Measurements from ENCODE around the gene TSHZ3.

Gene TSHZ3

DNA sequence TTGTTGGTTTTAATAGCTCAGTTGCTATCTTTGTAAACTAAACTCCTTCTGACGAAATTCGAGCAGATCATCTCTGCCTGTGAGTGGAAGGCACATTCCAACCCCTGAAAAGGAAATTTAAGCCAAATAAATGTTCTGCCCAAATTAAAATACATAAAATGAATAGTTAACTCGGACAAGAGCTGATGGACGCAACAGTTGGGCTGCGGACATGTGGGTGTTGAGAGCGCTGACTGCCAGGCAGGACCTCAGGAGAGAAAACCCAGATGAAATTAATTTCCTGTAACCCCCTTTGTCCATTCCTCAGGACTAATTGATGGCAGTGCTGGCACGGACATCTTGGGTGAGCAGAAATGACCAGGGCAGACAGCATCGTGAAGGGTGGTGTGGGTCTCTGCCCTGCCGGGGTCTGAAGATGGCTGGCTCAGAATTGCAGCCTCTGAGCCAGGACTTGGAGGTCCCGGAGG, 86.5 kb downstream of the TSHZ3 start:
- H3K4me3 ChIP-seq, result no peak overlapping the region
- H3K36me3 ChIP-seq, result no peaks in the 10 kb centered on the region
- no peak overlapping the region for H3K27ac ChIP-seq
- H3K9me3 ChIP-seq, result no peaks in the 10 kb centered on the region
- DNase-seq, result peak; percentile 20 to 47
- H3K4me1 ChIP-seq, result peaks cover 0 to 9% (median 3%) of the 10 kb centered on the region in 4 donors
- intact Hi-C loops (cut with DNase I; ENCODE audit: low total_unique reads), result no loop called here
- peaks cover 0 to 20% of the 10 kb centered on the region in 2 donors for H3K27me3 ChIP-seq
- TF ChIP-seq, protein P1, sequence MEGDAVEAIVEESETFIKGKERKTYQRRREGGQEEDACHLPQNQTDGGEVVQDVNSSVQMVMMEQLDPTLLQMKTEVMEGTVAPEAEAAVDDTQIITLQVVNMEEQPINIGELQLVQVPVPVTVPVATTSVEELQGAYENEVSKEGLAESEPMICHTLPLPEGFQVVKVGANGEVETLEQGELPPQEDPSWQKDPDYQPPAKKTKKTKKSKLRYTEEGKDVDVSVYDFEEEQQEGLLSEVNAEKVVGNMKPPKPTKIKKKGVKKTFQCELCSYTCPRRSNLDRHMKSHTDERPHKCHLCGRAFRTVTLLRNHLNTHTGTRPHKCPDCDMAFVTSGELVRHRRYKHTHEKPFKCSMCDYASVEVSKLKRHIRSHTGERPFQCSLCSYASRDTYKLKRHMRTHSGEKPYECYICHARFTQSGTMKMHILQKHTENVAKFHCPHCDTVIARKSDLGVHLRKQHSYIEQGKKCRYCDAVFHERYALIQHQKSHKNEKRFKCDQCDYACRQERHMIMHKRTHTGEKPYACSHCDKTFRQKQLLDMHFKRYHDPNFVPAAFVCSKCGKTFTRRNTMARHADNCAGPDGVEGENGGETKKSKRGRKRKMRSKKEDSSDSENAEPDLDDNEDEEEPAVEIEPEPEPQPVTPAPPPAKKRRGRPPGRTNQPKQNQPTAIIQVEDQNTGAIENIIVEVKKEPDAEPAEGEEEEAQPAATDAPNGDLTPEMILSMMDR (IDR thresholded peaks at IDR 0.05), result no peak

DNA sequence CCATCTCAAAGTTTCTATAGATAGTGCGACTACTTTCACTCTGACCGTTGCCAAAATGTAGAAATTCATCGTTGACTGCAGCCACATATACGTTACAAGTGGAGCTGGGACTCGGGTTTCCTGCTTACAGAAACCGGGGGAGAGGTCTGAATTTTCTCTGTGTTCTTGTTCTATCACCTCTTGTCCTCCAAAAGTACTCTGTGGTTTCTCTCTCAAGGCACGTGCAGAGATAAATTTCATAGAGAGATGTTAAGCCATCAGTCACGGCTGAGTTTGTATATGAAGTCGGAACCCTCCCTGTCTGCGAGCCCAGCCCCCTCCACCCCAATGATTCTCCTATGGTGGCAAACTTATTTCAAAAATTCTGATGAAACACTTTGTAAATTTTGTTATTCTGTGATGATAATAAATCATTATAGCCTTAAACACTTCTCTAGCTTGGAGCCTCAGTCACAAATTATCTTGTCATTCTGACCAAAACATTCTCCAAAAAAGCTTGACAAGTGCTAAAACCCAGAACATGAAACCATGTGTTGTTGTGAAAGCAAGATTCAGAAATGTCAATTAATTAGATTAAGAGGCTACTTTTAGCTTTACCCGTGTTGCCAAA, 87.5 kb downstream of the TSHZ3 start:
- H3K27me3 ChIP-seq, result peaks cover 0 to 20% of the 10 kb centered on the region in 2 donors
- H3K4me3 ChIP-seq, result no peak overlapping the region
- H3K36me3 ChIP-seq, result no peaks in the 10 kb centered on the region
- no peak overlapping the region for H3K27ac ChIP-seq
- intact Hi-C loops (cut with DNase I; ENCODE audit: low total_unique reads), result no loop called here
- no peaks in the 10 kb centered on the region for H3K9me3 ChIP-seq
- no peak for DNase-seq
- TF ChIP-seq, protein P1 (IDR thresholded peaks at IDR 0.05), result no peak
- peaks cover 0 to 9% (median 3%) of the 10 kb centered on the region in 4 donors for H3K4me1 ChIP-seq

DNA sequence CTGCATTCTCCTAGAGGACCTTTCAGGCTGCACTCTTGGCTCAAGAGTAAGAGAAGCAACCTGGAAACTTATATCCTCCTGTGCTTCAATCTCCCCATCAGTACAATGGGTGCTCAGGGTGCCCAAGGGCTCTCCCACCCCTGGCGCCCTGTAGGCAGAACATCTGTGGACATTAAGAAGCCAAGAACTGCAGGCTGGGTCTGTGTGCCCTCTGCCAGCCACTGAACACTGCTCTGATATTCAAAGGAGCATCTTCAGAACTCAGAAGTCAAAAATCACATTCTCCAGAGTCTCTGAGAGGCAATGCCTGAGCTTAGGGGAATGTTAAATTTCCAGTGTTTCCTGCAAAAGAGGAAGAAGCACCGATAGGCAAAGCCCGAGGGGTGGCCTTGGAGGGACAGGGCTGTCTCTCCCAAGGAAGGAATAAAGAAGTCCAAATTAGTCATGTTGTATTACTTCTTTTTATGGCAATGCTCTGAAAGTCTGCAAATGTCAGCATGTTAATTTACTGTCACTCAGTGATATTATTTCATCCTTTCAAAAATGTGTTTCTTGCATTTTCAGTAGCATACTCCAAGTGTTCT, 88.1 kb downstream of the TSHZ3 start:
- Histone ChIP-seq H3K27me3 (peaks cover 0 to 20% of the 10 kb centered on the region in 2 donors), H3K4me3 (no peak overlapping the region), H3K4me1 (peaks cover 0 to 9% (median 3%) of the 10 kb centered on the region in 4 donors), H3K36me3 (no peaks in the 10 kb centered on the region), H3K27ac (no peak overlapping the region), H3K9me3 (no peaks in the 10 kb centered on the region)
- intact Hi-C loops (cut with DNase I; ENCODE audit: low total_unique reads), result no loop called here
- TF ChIP-seq, protein P1 (IDR thresholded peaks at IDR 0.05), result no peak
- peak in 1 of 2 donors; percentile 51 for DNase-seq

DNA sequence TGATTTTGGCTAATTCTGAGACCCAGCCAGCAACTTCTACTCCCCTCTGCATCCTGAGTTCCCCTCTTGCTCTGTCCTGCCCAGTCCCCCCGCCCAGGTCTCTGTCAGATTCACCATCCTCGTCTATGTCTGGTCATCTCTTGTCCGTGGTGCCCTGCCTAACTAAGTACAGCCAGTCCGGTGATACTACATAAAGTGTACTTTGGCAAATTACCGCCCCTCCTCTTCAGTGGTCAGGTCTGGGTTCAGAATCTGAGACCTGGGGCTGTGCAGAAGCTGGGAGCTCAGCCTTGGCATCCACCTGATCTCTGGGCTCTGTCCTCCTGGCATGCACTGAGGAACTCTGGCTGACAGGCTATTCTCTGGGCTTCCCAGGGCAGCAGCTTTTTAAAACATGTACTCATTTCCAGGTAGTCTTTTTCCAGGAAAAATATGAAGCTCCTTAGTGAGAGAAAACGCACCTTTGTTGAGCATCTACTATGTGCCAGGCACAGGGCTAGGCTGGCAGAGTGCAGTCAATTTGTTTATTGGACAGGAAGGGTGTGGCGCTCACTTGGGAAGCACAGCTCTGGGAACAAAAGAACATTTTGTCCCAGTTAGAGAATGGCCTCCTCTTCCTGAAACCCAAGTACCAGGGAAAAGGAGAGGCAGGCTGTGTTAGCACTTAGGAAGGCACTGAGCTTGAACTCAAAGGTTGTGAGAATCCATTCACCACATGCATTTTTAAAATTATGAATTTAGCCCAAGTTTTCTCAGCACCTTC, 88.9 kb downstream of the TSHZ3 start:
- intact Hi-C loops (cut with DNase I; ENCODE audit: low total_unique reads), result no loop called here
- peaks cover 0 to 9% (median 3%) of the 10 kb centered on the region in 4 donors for H3K4me1 ChIP-seq
- H3K9me3 ChIP-seq, result no peaks in the 10 kb centered on the region
- TF ChIP-seq, protein P1 (IDR thresholded peaks at IDR 0.05), result no peak
- no peak overlapping the region for H3K27ac ChIP-seq
- no peaks in the 10 kb centered on the region for H3K36me3 ChIP-seq
- peaks cover 0 to 17% of the 10 kb centered on the region in 2 donors for H3K27me3 ChIP-seq
- DNase-seq, result peak in 1 of 2 donors; percentile 45
- no peak overlapping the region for H3K4me3 ChIP-seq

DNA sequence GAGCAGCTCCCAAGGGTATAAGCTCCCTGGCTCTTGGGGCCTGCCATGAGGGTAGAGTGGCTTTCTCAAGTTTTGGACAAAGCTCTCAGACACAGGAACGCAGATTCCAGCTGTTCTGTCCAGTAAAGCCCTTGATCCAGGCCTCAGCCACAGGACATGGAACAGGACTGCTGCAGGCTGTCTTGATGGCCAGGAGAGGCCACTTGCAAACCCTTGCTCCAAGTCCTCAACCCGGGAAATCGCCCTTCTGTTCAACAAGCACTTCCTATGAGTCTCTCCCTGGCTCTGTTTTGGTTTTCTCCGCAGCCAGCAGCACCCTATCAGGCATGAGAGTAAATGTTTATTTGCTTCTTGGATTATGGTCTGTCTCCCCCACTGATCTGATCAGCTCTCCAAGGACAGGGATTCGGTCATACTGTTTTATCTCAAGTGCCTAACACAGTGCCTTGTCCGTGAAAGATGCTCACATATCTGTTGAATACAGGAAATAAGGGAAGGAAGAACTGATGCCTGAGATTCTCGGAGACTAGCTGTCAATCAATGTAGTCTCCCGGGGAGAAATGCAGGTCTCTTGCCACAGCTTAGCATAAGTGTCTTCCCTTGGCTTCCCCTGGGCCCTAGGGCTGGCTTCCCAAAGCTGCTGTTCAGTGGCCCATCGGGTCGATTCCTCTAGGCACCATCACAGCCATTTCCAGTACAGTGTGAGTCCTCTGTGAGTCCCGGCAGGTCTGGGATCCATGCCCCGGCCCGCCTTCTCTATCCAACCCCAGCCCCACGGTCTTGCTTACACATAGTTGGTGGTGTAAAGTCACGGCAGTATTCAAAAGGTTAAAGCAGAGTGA, 90.8 kb downstream of the TSHZ3 start:
- Histone ChIP-seq H3K9me3 (no peaks in the 10 kb centered on the region), H3K4me3 (no peak overlapping the region), H3K27ac (no peak overlapping the region), H3K27me3 (peaks cover 0 to 8% of the 10 kb centered on the region in 2 donors), H3K36me3 (no peaks in the 10 kb centered on the region), H3K4me1 (peaks cover 0 to 9% (median 3%) of the 10 kb centered on the region in 4 donors)
- TF ChIP-seq, protein P1 (IDR thresholded peaks at IDR 0.05), result no peak
- intact Hi-C loops (cut with DNase I; ENCODE audit: low total_unique reads), result no loop called here
- peak in 1 of 2 donors; percentile 33 for DNase-seq

Measured in tibial artery (tissue), 4 donors.